Measurements from ENCODE around the gene TSC1.

DNA sequence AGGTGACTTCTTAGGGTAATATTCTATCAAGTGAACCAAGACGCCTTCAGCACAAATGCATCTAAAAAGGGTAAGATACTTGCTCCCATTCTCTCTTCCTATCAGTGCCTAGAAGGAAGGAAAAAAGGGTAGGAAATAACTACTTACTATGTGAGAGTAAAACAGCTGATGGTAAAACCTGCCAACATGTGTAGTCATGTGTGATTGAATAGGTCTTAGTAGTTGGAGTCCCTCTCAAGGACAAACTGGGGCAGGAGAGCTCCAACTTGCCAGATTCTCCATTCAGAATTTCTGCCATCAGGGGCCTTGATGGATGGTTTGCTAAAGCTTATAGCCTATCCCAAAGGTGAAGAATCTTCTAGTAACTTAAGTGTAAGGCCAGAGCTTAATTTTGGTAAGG is 5.2 kb downstream of the TSC1 start:
- TF ChIP-seq, protein P1, sequence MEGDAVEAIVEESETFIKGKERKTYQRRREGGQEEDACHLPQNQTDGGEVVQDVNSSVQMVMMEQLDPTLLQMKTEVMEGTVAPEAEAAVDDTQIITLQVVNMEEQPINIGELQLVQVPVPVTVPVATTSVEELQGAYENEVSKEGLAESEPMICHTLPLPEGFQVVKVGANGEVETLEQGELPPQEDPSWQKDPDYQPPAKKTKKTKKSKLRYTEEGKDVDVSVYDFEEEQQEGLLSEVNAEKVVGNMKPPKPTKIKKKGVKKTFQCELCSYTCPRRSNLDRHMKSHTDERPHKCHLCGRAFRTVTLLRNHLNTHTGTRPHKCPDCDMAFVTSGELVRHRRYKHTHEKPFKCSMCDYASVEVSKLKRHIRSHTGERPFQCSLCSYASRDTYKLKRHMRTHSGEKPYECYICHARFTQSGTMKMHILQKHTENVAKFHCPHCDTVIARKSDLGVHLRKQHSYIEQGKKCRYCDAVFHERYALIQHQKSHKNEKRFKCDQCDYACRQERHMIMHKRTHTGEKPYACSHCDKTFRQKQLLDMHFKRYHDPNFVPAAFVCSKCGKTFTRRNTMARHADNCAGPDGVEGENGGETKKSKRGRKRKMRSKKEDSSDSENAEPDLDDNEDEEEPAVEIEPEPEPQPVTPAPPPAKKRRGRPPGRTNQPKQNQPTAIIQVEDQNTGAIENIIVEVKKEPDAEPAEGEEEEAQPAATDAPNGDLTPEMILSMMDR (conservative IDR thresholded peaks at IDR 0.05; ENCODE audit: low read length): no peak
- no peak for TF ChIP-seq EZH2phosphoT487 (IDR thresholded peaks at IDR 0.05; ENCODE audit: borderline replicate concordance)
